HEK293 (cell line): ENCODE data around the gene CCDC110.

Source experiments
- BCL11A ChIP-seq: fragments of 450-650 bp; formaldehyde crosslinking; IDR thresholded peaks from 2 replicates; pipeline ENCODE4 v1.5.1; 2016; ENCODE audit warnings: low read depth, missing biosample characterization, missing genetic modification characterization
- GLI4 ChIP-seq: fragments of 450-650 bp; formaldehyde crosslinking; IDR thresholded peaks from 2 replicates; pipeline ENCODE4 v1.5.1; 2016; ENCODE audit warnings: missing biosample characterization, missing genetic modification characterization
- RBAK ChIP-seq: fragments of 450-650 bp; formaldehyde crosslinking; IDR thresholded peaks from 2 replicates; pipeline ENCODE4 v1.5.1; 2016; ENCODE audit warnings: missing biosample characterization, missing genetic modification characterization
- SP2 ChIP-seq: fragments of 450-650 bp; formaldehyde crosslinking; IDR thresholded peaks from 2 replicates; pipeline ENCODE4 v1.5.1; 2016; ENCODE audit warnings: missing biosample characterization, missing genetic modification characterization
- TCF7L2 ChIP-seq: IDR thresholded peaks from 2 replicates; pipeline ENCODE4 v1.6.1; 2011; ENCODE audit warnings: low read depth, mild to moderate bottlenecking, inconsistent platforms, low read length, moderate library complexity, borderline replicate concordance
- WT1 ChIP-seq: fragments of 450-650 bp; formaldehyde crosslinking; IDR thresholded peaks from 2 replicates; pipeline ENCODE4 v1.5.1; 2016; ENCODE audit warnings: missing biosample characterization, missing genetic modification characterization
- ZNF10 ChIP-seq: fragments of 450-650 bp; formaldehyde crosslinking; IDR thresholded peaks from 2 replicates; pipeline ENCODE4 v1.5.1; 2017; ENCODE audit warnings: missing biosample characterization, missing genetic modification characterization
- ZNF132 ChIP-seq: fragments of 450-650 bp; formaldehyde crosslinking; IDR thresholded peaks from 2 replicates; pipeline ENCODE4 v1.5.1; 2017; ENCODE audit warnings: missing biosample characterization, missing genetic modification characterization, borderline replicate concordance
- ZNF155 ChIP-seq: fragments of 450-650 bp; formaldehyde crosslinking; IDR thresholded peaks from 2 replicates; pipeline ENCODE4 v1.5.1; 2016; ENCODE audit warnings: missing biosample characterization, missing genetic modification characterization
- ZNF366 ChIP-seq: fragments of 450-650 bp; formaldehyde crosslinking; conservative IDR thresholded peaks from 2 replicates; pipeline ENCODE4 v1.5.1; 2016; ENCODE audit warnings: missing biosample characterization, missing genetic modification characterization
- ZNF404 ChIP-seq: fragments of 450-650 bp; formaldehyde crosslinking; IDR thresholded peaks from 2 replicates; pipeline ENCODE4 v1.5.1; 2017; ENCODE audit warnings: missing biosample characterization, missing genetic modification characterization
- ZNF433 ChIP-seq: fragments of 450-650 bp; formaldehyde crosslinking; IDR thresholded peaks from 2 replicates; pipeline ENCODE4 v1.5.1; 2016; ENCODE audit warnings: missing biosample characterization, missing genetic modification characterization, low read depth
- ZNF514 ChIP-seq: fragments of 450-650 bp; formaldehyde crosslinking; IDR thresholded peaks from 2 replicates; pipeline ENCODE4 v1.5.1; 2016; ENCODE audit warnings: missing biosample characterization, missing genetic modification characterization
- ZNF521 ChIP-seq: fragments of 450-650 bp; formaldehyde crosslinking; IDR thresholded peaks from 2 replicates; pipeline ENCODE4 v1.5.1; 2017; ENCODE audit warnings: missing biosample characterization, mild to moderate bottlenecking, missing genetic modification characterization
- ZNF571 ChIP-seq: fragments of 450-650 bp; formaldehyde crosslinking; IDR thresholded peaks from 2 replicates; pipeline ENCODE4 v1.5.0; 2017; ENCODE audit warnings: missing biosample characterization, missing genetic modification characterization
- ZNF585B ChIP-seq: fragments of 450-650 bp; formaldehyde crosslinking; IDR thresholded peaks from 2 replicates; pipeline ENCODE4 v1.5.1; 2016; ENCODE audit warnings: missing biosample characterization, missing genetic modification characterization
- ZNF596 ChIP-seq: fragments of 450-650 bp; IDR thresholded peaks from 2 replicates; pipeline ENCODE4 v1.5.0; 2018; ENCODE audit warnings: missing biosample characterization, mild to moderate bottlenecking, missing genetic modification characterization, moderate library complexity
- ZNF600 ChIP-seq: fragments of 450-650 bp; formaldehyde crosslinking; IDR thresholded peaks from 2 replicates; pipeline ENCODE4 v1.5.1; 2016; ENCODE audit warnings: missing biosample characterization, missing genetic modification characterization
- ZNF776 ChIP-seq: fragments of 450-650 bp; formaldehyde crosslinking; IDR thresholded peaks from 2 replicates; pipeline ENCODE4 v1.5.0; 2017; ENCODE audit warnings: missing biosample characterization, missing genetic modification characterization, borderline replicate concordance
- TF ChIP-seq, protein P1 (sequence below): fragments of 450-650 bp; formaldehyde crosslinking; IDR thresholded peaks from 2 replicates; pipeline ENCODE4 v1.5.1; 2017; ENCODE audit warnings: missing biosample characterization, missing genetic modification characterization
- TF ChIP-seq, protein P2 (sequence below): fragments of 450-650 bp; formaldehyde crosslinking; IDR thresholded peaks from 2 replicates; pipeline ENCODE4 v1.5.1; 2016; ENCODE audit warnings: missing biosample characterization, missing genetic modification characterization
- TF ChIP-seq, protein P3 (sequence below): fragments of 450-650 bp; formaldehyde crosslinking; IDR thresholded peaks from 2 replicates; pipeline ENCODE4 v1.5.1; 2016; ENCODE audit warnings: missing biosample characterization, missing genetic modification characterization, borderline replicate concordance
- TF ChIP-seq, protein P4 (sequence below): fragments of 450-650 bp; formaldehyde crosslinking; IDR thresholded peaks from 2 replicates; pipeline ENCODE4 v1.5.1; 2016; ENCODE audit warnings: missing biosample characterization, missing genetic modification characterization, low read depth
- TF ChIP-seq, protein P5 (sequence below): fragments of 450-650 bp; formaldehyde crosslinking; IDR thresholded peaks from 2 replicates; pipeline ENCODE4 v1.5.1; 2017; ENCODE audit warnings: missing biosample characterization, missing genetic modification characterization
- TF ChIP-seq, protein P6 (sequence below): fragments of 450-650 bp; formaldehyde crosslinking; IDR thresholded peaks from 2 replicates; pipeline ENCODE4 v1.5.1; 2016; ENCODE audit warnings: missing biosample characterization, missing genetic modification characterization

CCDC110 gene

DNA sequence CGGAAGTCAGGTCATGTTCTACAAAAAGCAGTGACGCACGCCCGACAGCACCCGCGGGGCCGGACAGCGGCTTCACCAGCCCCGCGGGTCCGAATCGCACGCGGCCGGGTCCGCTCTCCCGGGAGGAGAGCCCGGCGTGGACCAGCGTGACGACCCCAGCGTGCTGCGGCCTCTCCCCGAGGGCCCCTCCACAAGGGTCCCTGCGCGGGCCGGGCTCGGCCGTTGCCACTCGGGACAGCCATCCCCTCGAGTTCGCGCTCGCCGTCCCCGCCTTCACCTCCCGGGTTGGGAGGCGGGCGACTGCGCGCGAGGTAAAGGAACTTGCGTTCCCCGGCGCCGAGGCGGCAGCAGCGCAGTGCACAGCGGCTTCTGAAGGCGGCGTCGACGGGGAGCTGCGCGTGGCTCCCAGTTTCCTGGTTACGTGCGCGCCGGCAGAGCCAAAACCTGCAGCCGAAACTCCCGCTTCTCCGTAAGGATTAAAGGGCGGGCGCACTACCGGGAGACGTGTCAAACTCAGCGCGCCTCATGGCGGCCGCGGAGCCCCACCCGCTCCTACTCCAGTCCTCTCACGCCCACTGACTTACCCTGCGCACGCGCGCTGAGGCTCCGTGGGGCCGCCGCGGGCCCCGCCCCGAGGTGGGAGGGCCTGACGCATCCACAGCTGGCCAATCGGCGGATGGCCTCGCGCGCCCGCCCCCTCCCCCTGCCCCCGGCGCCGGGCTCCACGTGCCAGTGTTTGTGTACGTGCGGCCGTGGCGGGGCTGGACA, 75.4 kb downstream of the CCDC110 start (continued):
- TF ChIP-seq, protein P1, sequence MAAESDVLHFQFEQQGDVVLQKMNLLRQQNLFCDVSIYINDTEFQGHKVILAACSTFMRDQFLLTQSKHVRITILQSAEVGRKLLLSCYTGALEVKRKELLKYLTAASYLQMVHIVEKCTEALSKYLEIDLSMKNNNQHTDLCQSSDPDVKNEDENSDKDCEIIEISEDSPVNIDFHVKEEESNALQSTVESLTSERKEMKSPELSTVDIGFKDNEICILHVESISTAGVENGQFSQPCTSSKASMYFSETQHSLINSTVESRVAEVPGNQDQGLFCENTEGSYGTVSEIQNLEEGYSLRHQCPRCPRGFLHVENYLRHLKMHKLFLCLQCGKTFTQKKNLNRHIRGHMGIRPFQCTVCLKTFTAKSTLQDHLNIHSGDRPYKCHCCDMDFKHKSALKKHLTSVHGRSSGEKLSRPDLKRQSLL = no peak
- TF ChIP-seq BCL11A (no peak), SP2 (tag by site-specific recombination) (peak; percentile 77), ZNF776 (tag by site-specific recombination) (no peak), ZNF433 (no peak), GLI4 (tag by site-specific recombination) (no peak), ZNF585B (tag by site-specific recombination) (no peak), WT1 (tag by site-specific recombination) (peak; percentile 15; the same call in 1 of the 2 replicates), ZNF366 (tag by site-specific recombination) (no peak), ZNF404 (tag by site-specific recombination) (no peak), ZNF132 (tag by site-specific recombination) (no peak), TCF7L2 (no peak), ZNF600 (tag by site-specific recombination) (peak; percentile 97), ZNF596 (tag by site-specific recombination) (no peak), ZNF571 (tag by site-specific recombination) (no peak), ZNF514 (no peak), ZNF521 (tag by site-specific recombination) (no peak), RBAK (tag by site-specific recombination) (no peak), ZNF155 (tag by site-specific recombination) (no peak), ZNF10 (tag by site-specific recombination) (peak; percentile 47; the same call in 1 of the 2 replicates)
- TF ChIP-seq, protein P2, sequence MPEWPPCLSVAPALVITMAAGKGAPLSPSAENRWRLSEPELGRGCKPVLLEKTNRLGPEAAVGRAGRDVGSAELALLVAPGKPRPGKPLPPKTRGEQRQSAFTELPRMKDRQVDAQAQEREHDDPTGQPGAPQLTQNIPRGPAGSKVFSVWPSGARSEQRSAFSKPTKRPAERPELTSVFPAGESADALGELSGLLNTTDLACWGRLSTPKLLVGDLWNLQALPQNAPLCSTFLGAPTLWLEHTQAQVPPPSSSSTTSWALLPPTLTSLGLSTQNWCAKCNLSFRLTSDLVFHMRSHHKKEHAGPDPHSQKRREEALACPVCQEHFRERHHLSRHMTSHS (tag by site-specific recombination) = no peak
- TF ChIP-seq, protein P3, sequence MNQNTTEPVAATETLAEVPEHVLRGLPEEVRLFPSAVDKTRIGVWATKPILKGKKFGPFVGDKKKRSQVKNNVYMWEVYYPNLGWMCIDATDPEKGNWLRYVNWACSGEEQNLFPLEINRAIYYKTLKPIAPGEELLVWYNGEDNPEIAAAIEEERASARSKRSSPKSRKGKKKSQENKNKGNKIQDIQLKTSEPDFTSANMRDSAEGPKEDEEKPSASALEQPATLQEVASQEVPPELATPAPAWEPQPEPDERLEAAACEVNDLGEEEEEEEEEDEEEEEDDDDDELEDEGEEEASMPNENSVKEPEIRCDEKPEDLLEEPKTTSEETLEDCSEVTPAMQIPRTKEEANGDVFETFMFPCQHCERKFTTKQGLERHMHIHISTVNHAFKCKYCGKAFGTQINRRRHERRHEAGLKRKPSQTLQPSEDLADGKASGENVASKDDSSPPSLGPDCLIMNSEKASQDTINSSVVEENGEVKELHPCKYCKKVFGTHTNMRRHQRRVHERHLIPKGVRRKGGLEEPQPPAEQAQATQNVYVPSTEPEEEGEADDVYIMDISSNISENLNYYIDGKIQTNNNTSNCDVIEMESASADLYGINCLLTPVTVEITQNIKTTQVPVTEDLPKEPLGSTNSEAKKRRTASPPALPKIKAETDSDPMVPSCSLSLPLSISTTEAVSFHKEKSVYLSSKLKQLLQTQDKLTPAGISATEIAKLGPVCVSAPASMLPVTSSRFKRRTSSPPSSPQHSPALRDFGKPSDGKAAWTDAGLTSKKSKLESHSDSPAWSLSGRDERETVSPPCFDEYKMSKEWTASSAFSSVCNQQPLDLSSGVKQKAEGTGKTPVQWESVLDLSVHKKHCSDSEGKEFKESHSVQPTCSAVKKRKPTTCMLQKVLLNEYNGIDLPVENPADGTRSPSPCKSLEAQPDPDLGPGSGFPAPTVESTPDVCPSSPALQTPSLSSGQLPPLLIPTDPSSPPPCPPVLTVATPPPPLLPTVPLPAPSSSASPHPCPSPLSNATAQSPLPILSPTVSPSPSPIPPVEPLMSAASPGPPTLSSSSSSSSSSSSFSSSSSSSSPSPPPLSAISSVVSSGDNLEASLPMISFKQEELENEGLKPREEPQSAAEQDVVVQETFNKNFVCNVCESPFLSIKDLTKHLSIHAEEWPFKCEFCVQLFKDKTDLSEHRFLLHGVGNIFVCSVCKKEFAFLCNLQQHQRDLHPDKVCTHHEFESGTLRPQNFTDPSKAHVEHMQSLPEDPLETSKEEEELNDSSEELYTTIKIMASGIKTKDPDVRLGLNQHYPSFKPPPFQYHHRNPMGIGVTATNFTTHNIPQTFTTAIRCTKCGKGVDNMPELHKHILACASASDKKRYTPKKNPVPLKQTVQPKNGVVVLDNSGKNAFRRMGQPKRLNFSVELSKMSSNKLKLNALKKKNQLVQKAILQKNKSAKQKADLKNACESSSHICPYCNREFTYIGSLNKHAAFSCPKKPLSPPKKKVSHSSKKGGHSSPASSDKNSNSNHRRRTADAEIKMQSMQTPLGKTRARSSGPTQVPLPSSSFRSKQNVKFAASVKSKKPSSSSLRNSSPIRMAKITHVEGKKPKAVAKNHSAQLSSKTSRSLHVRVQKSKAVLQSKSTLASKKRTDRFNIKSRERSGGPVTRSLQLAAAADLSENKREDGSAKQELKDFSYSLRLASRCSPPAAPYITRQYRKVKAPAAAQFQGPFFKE (tag by site-specific recombination) = no peak
- TF ChIP-seq, protein P4, sequence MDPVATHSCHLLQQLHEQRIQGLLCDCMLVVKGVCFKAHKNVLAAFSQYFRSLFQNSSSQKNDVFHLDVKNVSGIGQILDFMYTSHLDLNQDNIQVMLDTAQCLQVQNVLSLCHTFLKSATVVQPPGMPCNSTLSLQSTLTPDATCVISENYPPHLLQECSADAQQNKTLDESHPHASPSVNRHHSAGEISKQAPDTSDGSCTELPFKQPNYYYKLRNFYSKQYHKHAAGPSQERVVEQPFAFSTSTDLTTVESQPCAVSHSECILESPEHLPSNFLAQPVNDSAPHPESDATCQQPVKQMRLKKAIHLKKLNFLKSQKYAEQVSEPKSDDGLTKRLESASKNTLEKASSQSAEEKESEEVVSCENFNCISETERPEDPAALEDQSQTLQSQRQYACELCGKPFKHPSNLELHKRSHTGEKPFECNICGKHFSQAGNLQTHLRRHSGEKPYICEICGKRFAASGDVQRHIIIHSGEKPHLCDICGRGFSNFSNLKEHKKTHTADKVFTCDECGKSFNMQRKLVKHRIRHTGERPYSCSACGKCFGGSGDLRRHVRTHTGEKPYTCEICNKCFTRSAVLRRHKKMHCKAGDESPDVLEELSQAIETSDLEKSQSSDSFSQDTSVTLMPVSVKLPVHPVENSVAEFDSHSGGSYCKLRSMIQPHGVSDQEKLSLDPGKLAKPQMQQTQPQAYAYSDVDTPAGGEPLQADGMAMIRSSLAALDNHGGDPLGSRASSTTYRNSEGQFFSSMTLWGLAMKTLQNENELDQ (tag by site-specific recombination) = no peak
- TF ChIP-seq, protein P5, sequence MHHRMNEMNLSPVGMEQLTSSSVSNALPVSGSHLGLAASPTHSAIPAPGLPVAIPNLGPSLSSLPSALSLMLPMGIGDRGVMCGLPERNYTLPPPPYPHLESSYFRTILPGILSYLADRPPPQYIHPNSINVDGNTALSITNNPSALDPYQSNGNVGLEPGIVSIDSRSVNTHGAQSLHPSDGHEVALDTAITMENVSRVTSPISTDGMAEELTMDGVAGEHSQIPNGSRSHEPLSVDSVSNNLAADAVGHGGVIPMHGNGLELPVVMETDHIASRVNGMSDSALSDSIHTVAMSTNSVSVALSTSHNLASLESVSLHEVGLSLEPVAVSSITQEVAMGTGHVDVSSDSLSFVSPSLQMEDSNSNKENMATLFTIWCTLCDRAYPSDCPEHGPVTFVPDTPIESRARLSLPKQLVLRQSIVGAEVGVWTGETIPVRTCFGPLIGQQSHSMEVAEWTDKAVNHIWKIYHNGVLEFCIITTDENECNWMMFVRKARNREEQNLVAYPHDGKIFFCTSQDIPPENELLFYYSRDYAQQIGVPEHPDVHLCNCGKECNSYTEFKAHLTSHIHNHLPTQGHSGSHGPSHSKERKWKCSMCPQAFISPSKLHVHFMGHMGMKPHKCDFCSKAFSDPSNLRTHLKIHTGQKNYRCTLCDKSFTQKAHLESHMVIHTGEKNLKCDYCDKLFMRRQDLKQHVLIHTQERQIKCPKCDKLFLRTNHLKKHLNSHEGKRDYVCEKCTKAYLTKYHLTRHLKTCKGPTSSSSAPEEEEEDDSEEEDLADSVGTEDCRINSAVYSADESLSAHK = no peak
- TF ChIP-seq, protein P6, sequence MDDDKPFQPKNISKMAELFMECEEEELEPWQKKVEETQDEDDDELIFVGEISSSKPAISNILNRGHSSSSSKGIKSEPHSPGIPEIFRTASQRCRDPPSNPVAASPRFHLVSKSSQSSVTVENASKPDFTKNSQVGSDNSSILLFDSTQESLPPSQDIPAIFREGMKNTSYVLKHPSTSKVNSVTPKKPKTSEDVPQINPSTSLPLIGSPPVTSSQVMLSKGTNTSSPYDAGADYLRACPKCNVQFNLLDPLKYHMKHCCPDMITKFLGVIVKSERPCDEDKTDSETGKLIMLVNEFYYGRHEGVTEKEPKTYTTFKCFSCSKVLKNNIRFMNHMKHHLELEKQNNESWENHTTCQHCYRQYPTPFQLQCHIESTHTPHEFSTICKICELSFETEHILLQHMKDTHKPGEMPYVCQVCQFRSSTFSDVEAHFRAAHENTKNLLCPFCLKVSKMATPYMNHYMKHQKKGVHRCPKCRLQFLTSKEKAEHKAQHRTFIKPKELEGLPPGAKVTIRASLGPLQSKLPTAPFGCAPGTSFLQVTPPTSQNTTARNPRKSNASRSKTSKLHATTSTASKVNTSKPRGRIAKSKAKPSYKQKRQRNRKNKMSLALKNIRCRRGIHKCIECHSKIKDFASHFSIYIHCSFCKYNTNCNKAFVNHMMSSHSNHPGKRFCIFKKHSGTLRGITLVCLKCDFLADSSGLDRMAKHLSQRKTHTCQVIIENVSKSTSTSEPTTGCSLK (tag by site-specific recombination) = no peak
